GM23248 (cell line): ENCODE measurements around the gene BHLHA9. TPM values are rescaled to one million over a fixed set of nuclear protein-coding genes. Genes with fewer than 3 reads are reported as not detected.

Experiments
- DNase-seq: peaks from one replicate; pipeline ENCODE4 v3.0.0-alpha.2; 2015
- H2AFZ ChIP-seq: fragments of 200-600 bp; sonication (generic); 2 replicates; pipeline ENCODE4 v1.6.1; 2016; ENCODE audit warnings: antibody characterized with exemption
- H3F3A ChIP-seq: fragments of 200-600 bp; sonication (generic); 2 replicates; pipeline ENCODE4 v1.6.1; 2016; ENCODE audit warnings: mild to moderate bottlenecking, antibody characterized with exemption, mixed run types; ENCODE audit not compliant: insufficient read depth
- H3K27ac ChIP-seq: fragments of 200-600 bp; sonication (generic); 2 replicates; pipeline ENCODE4 v1.5.1; 2016; ENCODE audit warnings: mild to moderate bottlenecking
- H3K27me3 ChIP-seq: fragments of 200-600 bp; sonication (generic); replicated peaks from 2 replicates; pipeline ENCODE4 v1.6.1; 2016; ENCODE audit warnings: mild to moderate bottlenecking; ENCODE audit not compliant: insufficient read depth
- H3K36me3 ChIP-seq: fragments of 200-600 bp; sonication (generic); 2 replicates; pipeline ENCODE4 v1.6.1; 2016; ENCODE audit warnings: low read depth, mild to moderate bottlenecking
- H3K4me1 ChIP-seq: fragments of 200-600 bp; sonication (generic); 2 replicates; pipeline ENCODE4 v1.6.1; 2016; ENCODE audit warnings: mild to moderate bottlenecking; ENCODE audit not compliant: insufficient read depth
- H3K4me2 ChIP-seq: fragments of 200-600 bp; sonication (generic); one replicate; pipeline ENCODE4 v1.6.1; 2016; ENCODE audit warnings: mild to moderate bottlenecking; ENCODE audit not compliant: unreplicated experiment
- H3K4me3 ChIP-seq: fragments of 200-600 bp; sonication (generic); 2 replicates; pipeline ENCODE4 v1.5.1; 2016; ENCODE audit warnings: mild to moderate bottlenecking
- H3K79me2 ChIP-seq: fragments of 200-600 bp; sonication (generic); 2 replicates; pipeline ENCODE4 v1.6.1; 2016; ENCODE audit warnings: mild to moderate bottlenecking; ENCODE audit not compliant: insufficient read depth
- H3K9ac ChIP-seq: fragments of 200-600 bp; sonication (generic); 2 replicates; pipeline ENCODE4 v1.6.1; 2016; ENCODE audit warnings: mild to moderate bottlenecking
- H3K9me2 ChIP-seq: fragments of 200-600 bp; sonication (generic); 2 replicates; pipeline ENCODE4 v1.6.1; 2016; ENCODE audit warnings: mixed run types, mild to moderate bottlenecking, moderate library complexity; ENCODE audit not compliant: insufficient read depth
- H3K9me3 ChIP-seq: fragments of 200-600 bp; sonication (generic); one replicate; pipeline ENCODE4 v1.6.1; 2017; ENCODE audit warnings: low read depth
- H4K20me1 ChIP-seq: fragments of 200-600 bp; sonication (generic); 2 replicates; pipeline ENCODE4 v1.6.0; 2016; ENCODE audit not compliant: insufficient read depth
- EZH2 ChIP-seq: fragments of 200-600 bp; sonication (generic); IDR thresholded peaks from 2 replicates; pipeline ENCODE4 v1.6.1; 2018; ENCODE audit warnings: antibody characterized with exemption, mild to moderate bottlenecking; ENCODE audit not compliant: insufficient read depth, poor library complexity, severe bottlenecking
- EZH2phosphoT487 ChIP-seq: fragments of 200-600 bp; sonication (generic); IDR thresholded peaks from 2 replicates; pipeline ENCODE4 v1.6.1; 2018; ENCODE audit warnings: antibody characterized with exemption, moderate library complexity, mild to moderate bottlenecking, low read depth; ENCODE audit not compliant: insufficient read depth
- WGBS, 2 experiments: methylation state at CpG; one replicate each; pipeline ENCODE4 v1.1.6; 2015 to 2017; ENCODE audit warnings: low lambda C conversion rate in 2 of 2, low coverage in 1 of 2; ENCODE audit errors: missing lambda C conversion rate in 2 of 2; 5-methylcytosine and 5-hydroxymethylcytosine counted together
- in situ Hi-C: fragments of 300-500 bp; cut with MboI; formaldehyde crosslinking; loops from 2 replicates; pipeline ENCODE4 v1.15.0; 2020
- polyA plus RNA-seq: library from polyadenylated mRNA; unstranded; fragments of >200 nt; fragmentation: Nextera tagmentation; extraction: Ambion mirVana; gene quantifications from 2 replicates; pipeline ENCODE4 v1.2.1, GENCODE V29; 2016
- total RNA-seq: library from RNA; depleted of rRNA; stranded (reverse); fragments of >200 nt; shearing (Covaris generic); gene quantifications from 2 replicates; pipeline ENCODE4 v1.2.3, GENCODE V29; 2014

BHLHA9 gene
- total and polyA plus RNA-seq, 2 experiments from 2014 or later = not detected

DNA sequence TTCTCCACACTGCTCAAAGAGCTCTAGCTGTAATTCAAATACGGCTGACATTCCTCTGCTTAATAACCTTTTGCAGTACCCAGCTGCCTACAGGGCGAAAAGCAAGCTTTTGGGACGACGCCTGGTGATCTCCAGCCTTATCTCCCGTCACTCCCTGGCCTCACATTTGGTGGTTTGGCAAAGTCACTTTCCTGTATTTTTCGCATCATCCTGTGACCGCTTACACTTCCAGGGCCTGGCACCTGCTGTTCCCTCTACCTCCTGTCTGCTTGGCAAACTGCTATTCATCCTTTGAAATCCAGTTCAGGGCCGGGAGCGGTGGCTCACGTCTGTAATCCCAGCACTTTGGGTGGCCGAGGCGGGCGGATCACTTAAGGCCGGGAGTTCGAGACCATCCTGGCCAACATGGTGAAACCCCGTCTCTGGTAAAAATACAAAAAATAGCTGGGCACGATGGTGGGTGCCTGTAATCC lies 2.7 kb upstream of the BHLHA9 start:
- H3K4me2 ChIP-seq = peak overlapping the region; percentile 56
- in situ Hi-C loops = loop anchor here (25.0 kb wide), 1 partner anchor 245 kb away; the partner anchor contains the start of gene INPP5K
- DNase-seq = peak; percentile 52
- H3K9me3 ChIP-seq = no peaks in the 10 kb centered on the region
- peaks cover 13% of the 10 kb centered on the region; the same call in 1 of the 2 replicates for H3F3A ChIP-seq
- H3K4me1 ChIP-seq = 0 out of 2 replicates have a peak, but pooled peaks cover 3% of the 10 kb centered on the region
- WGBS, 2 experiments = 4% methylated on average over 17 of the region's 17 CpGs
- H3K9ac ChIP-seq = peak overlapping the region; percentile 68
- TF ChIP-seq EZH2 = no peak
- no peak for TF ChIP-seq EZH2phosphoT487
- H3K79me2 ChIP-seq = no peaks in the 10 kb centered on the region
- H4K20me1 ChIP-seq = no peaks in the 10 kb centered on the region
- H3K27me3 ChIP-seq = peaks cover 16% of the 10 kb centered on the region
- peak overlapping the region; percentile 77 for H3K4me3 ChIP-seq
- H3K9me2 ChIP-seq = no peaks in the 10 kb centered on the region
- no peaks in the 10 kb centered on the region for H3K36me3 ChIP-seq
- peak overlapping the region; percentile 22; the same call in 1 of the 2 replicates for H3K27ac ChIP-seq
- H2AFZ ChIP-seq = peak overlapping the region; percentile 85

DNA sequence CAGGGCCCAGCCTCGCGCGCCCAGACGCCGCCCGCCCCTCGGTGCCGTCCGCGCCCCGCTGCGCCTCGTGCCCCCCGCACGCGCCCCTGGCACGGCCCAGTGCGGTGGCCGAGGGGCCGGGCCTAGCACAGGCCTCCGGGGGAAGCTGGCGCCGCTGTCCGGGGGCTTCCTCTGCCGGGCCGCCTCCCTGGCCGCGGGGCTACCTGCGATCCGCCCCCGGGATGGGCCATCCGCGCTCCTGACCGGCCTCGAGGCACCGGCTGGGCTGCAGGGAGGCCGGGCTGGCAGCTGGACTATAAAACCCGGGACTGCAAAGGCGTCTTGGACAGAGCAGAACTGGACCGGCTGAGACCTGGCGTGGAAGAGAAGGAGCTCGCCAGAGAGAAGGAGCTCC lies 783 bp downstream of the BHLHA9 start:
- in situ Hi-C loops = loop anchor here (25.0 kb wide), 1 partner anchor 241 kb away; the partner anchor contains the start of gene INPP5K
- TF ChIP-seq EZH2phosphoT487 (no peak), EZH2 (peak; percentile 73)
- H3K9me3 ChIP-seq = no peaks in the 10 kb centered on the region
- no peaks in the 10 kb centered on the region for H4K20me1 ChIP-seq
- 0 out of 2 replicates have a peak, but pooled peaks cover 3% of the 10 kb centered on the region for H3K4me1 ChIP-seq
- H3K36me3 ChIP-seq = no peaks in the 10 kb centered on the region
- H2AFZ ChIP-seq = no peak overlapping the region
- H3F3A ChIP-seq = peaks cover 13% of the 10 kb centered on the region; the same call in 1 of the 2 replicates
- no peaks in the 10 kb centered on the region for H3K79me2 ChIP-seq
- no peak overlapping the region for H3K9ac ChIP-seq
- H3K27ac ChIP-seq = no peak overlapping the region
- 2 to 4% methylated on average over 19 to 24 of the region's 42 CpGs for WGBS, 2 experiments
- no peak overlapping the region for H3K4me3 ChIP-seq
- no peak for DNase-seq
- peaks cover 16% of the 10 kb centered on the region for H3K27me3 ChIP-seq
- H3K4me2 ChIP-seq = no peak overlapping the region
- no peaks in the 10 kb centered on the region for H3K9me2 ChIP-seq

DNA sequence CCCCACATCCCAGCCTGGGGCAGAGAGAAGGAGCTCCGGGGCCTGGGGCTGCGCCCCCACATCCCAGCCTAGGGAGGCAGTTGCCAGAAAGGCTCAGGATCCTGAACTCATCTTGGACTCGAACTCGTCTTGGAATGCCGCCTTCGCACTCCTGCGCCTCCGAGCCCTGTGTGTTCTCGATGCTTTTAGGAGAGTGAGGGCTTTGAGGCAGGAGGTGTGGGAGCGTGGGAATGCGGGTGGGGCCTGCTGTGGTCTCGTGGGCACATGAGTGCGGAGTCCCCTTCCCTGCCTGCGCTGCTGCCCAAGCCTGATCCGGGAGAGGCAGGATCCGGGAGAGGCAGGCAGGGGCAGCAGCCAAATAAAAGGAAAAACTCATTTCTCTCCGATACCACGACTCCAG lies 1.2 kb downstream of the BHLHA9 start:
- Histone ChIP-seq H3K27ac (no peak overlapping the region), H3K79me2 (no peaks in the 10 kb centered on the region), H3K4me2 (no peak overlapping the region), H3F3A (peaks cover 13% of the 10 kb centered on the region; the same call in 1 of the 2 replicates), H3K4me3 (no peak overlapping the region), H3K9me3 (no peaks in the 10 kb centered on the region), H3K9me2 (no peaks in the 10 kb centered on the region), H3K36me3 (no peaks in the 10 kb centered on the region), H2AFZ (no peak overlapping the region), H4K20me1 (no peaks in the 10 kb centered on the region), H3K27me3 (peaks cover 16% of the 10 kb centered on the region), H3K4me1 (0 out of 2 replicates have a peak, but pooled peaks cover 3% of the 10 kb centered on the region), H3K9ac (no peak overlapping the region)
- WGBS, 2 experiments = 9 to 14% methylated on average over 18 of the region's 18 CpGs
- in situ Hi-C loops = loop anchor here (25.0 kb wide), 1 partner anchor 241 kb away; the partner anchor contains the start of gene INPP5K
- no peak for DNase-seq
- TF ChIP-seq EZH2 (peak; percentile 44), EZH2phosphoT487 (no peak)

DNA sequence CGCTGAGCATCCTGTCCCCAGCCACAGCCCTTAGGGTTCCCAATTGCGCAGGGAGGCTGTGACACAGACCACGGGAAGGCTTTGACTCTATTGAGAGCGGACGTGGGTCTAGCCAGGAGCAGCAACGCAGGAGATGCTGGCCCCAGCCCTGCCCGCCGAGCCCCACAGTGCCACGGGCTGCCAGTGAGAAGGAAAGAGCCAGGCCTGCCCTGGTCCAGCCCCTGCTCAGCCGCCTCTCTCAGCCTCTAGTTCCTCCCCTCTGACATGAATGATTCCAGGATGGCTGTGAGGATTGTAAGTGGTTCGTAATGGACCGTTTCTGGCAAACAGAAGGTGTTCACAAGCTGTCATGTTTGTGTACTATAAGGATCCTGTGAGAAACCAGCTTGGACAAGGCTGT lies 2.5 kb downstream of the BHLHA9 start:
- Histone ChIP-seq H3F3A (peaks cover 6% of the 10 kb centered on the region; the same call in 1 of the 2 replicates), H3K79me2 (no peaks in the 10 kb centered on the region), H3K27ac (no peak overlapping the region), H3K4me1 (0 out of 2 replicates have a peak, but pooled peaks cover 3% of the 10 kb centered on the region), H3K9me2 (no peaks in the 10 kb centered on the region), H3K4me3 (no peak overlapping the region), H2AFZ (no peak overlapping the region), H3K27me3 (peaks cover 16% of the 10 kb centered on the region), H3K36me3 (no peaks in the 10 kb centered on the region), H3K9me3 (no peaks in the 10 kb centered on the region), H3K4me2 (no peak overlapping the region), H3K9ac (no peak overlapping the region), H4K20me1 (no peaks in the 10 kb centered on the region)
- no peak for DNase-seq
- in situ Hi-C loops = loop anchor here (25.0 kb wide), 1 partner anchor 240 kb away; the partner anchor contains the start of gene INPP5K
- 59 to 61% methylated on average over 10 to 12 of the region's 12 CpGs for WGBS, 2 experiments
- TF ChIP-seq EZH2 (no peak), EZH2phosphoT487 (no peak)
